T-cell (primary cell): ENCODE data around the gene TNMD. TPM values are rescaled to one million over a fixed set of nuclear protein-coding genes. Genes with fewer than 3 reads are reported as not detected.

Experiments
- ATAC-seq, 4 experiments: fragments of 200-7000 bp in 3 of 4; fragments of 150-1000 bp in 1 of 4; cut with Tn5 transposase; replicated peaks in 1 of 4; 1 replicate in 3 of 4; 2 replicates in 1 of 4; pipeline ENCODE4 v1.10.0; 2021; ENCODE audit warnings: moderate library complexity in 3 of 4, mild to moderate bottlenecking in 2 of 4, moderate number of reproducible peaks in 1 of 4
- CTCF ChIA-PET, 2 donors: fragments of 300-600 bp; sonication (Branson Sonifier 250); formaldehyde crosslinking; loops; one replicate each; lab custom pipeline; 2022; ENCODE audit warnings: antibody characterized with exemption in 2 of 2; lab: Charles Lee
- POLR2A ChIA-PET, 2 donors: fragments of 300-600 bp; sonication (Branson Sonifier 250); formaldehyde crosslinking; loops; one replicate each; lab custom pipeline; 2022; ENCODE audit warnings: antibody characterized with exemption in 2 of 2; lab: Charles Lee
- DNase-seq, 35 experiments: peaks; one replicate each; pipeline versions ENCODE4 v3.0.0 to v3.0.0-alpha.2; 2013 to 2023
- H3K27ac ChIP-seq: one replicate; pipeline ENCODE4 v1.5.1; 2013; ENCODE audit warnings: low read length
- H3K27me3 ChIP-seq, 2 experiments: replicated peaks in 1 of 2; 1 replicate in 1 of 2; 2 replicates in 1 of 2; pipeline versions ENCODE4 v1.6.1 to v1.7.0; 2013; ENCODE audit warnings: low read length in 1 of 2, mixed read lengths in 1 of 2; ENCODE audit not compliant: control insufficient read depth in 2 of 2, insufficient read depth in 2 of 2; ENCODE audit errors: extremely low read depth in 1 of 2
- H3K36me3 ChIP-seq, 2 donors: 1 replicate in 1 of 2; 2 replicates in 1 of 2; pipeline versions ENCODE4 v1.6.1 to v1.7.0; 2013; ENCODE audit warnings: low read length in 1 of 2; ENCODE audit not compliant: control insufficient read depth in 2 of 2, insufficient read depth in 1 of 2; ENCODE audit errors: extremely low read depth in 1 of 2
- H3K4me1 ChIP-seq, 2 experiments: 1 replicate in 1 of 2; 2 replicates in 1 of 2; pipeline versions ENCODE4 v1.6.1 to v1.7.0; 2013; ENCODE audit warnings: low read length in 2 of 2, mixed read lengths in 1 of 2; ENCODE audit not compliant: insufficient read depth in 2 of 2, control insufficient read depth in 1 of 2; ENCODE audit errors: extremely low read depth in 1 of 2
- H3K4me3 ChIP-seq, 2 donors: 1 replicate in 1 of 2; 2 replicates in 1 of 2; pipeline versions ENCODE4 v1.5.1 to v1.7.0; 2013; ENCODE audit warnings: mild to moderate bottlenecking in 2 of 2, low read length in 1 of 2, moderate library complexity in 1 of 2; ENCODE audit not compliant: control insufficient read depth in 1 of 2; ENCODE audit errors: extremely low read depth in 1 of 2
- H3K9me3 ChIP-seq: 2 replicates; pipeline ENCODE4 v1.7.0; 2013
- H3K27ac Mint-ChIP-seq, 2 donors: one replicate each; pipeline ENCODE4 v1.8.0; 2020 to 2021; ENCODE audit warnings: mild to moderate bottlenecking in 2 of 2, mixed read lengths in 2 of 2
- H3K27me3 Mint-ChIP-seq, 2 donors: one replicate each; pipeline ENCODE4 v1.8.0; 2021 to 2022; ENCODE audit warnings: mixed read lengths in 2 of 2
- H3K36me3 Mint-ChIP-seq: one replicate; pipeline ENCODE4 v1.8.0; 2021; ENCODE audit warnings: mixed read lengths
- H3K4me1 Mint-ChIP-seq, 3 donors: one replicate each; pipeline ENCODE4 v1.8.0; 2020 to 2022; ENCODE audit warnings: mixed read lengths in 3 of 3, mild to moderate bottlenecking in 1 of 3
- H3K4me3 Mint-ChIP-seq, 3 donors: one replicate each; pipeline ENCODE4 v1.8.0; 2020 to 2022; ENCODE audit warnings: mild to moderate bottlenecking in 3 of 3, mixed read lengths in 3 of 3, moderate library complexity in 3 of 3
- H3K9me3 Mint-ChIP-seq, 3 donors: one replicate each; pipeline ENCODE4 v1.8.0; 2020 to 2022; ENCODE audit warnings: mixed read lengths in 3 of 3
- WGBS: methylation state at CpG from one replicate; pipeline ENCODE4 v1.1.5; 2013; ENCODE audit warnings: missing lambda C conversion rate; ENCODE audit not compliant: insufficient coverage; 5-methylcytosine and 5-hydroxymethylcytosine counted together
- total RNA-seq, 35 experiments: library from RNA in 6 of 35; stranded (reverse) in 6 of 35; fragments of 120-200 nt in 1 of 35; gene quantifications; one replicate each; pipeline versions ENCODE4 v1.2.1 to v1.2.4 and lab custom pipeline; 2013 to 2026

The TNMD gene
- total RNA-seq, 5 donors from 2014 or later (not counting 1 experiment from before 2014, with no cell fraction given), result not detected

- H3K27ac Mint-ChIP-seq, result peak within 1 kb of the TSS; percentile 84 to 94
- peak within 1 kb of the TSS; percentile 26 to 51 for H3K4me3 ChIP-seq
- no peaks in the 10 kb centered on the region for H3K36me3 Mint-ChIP-seq
- peaks cover 4 to 7% of the 10 kb centered on the region in 2 experiments for H3K27me3 ChIP-seq
- DNase-seq (peak; percentile 52 to 81 (median 68)), ATAC-seq (peak; percentile 98 to 100 (median 98))
- H3K36me3 ChIP-seq, result no peaks in the 10 kb centered on the region
- no peak within 1 kb of the TSS for H3K27ac ChIP-seq
- CTCF ChIA-PET, result interaction anchor here (0.5 to 1.1 kb wide), 5 partner anchors 12 to 124 kb away, joined by 3 to 6 read pairs (median 4); no protein-coding TSS in a partner anchor
- peaks cover 17 to 22% of the 10 kb centered on the region in 2 donors for H3K27me3 Mint-ChIP-seq
- WGBS, result 32% methylated on average over 13 of the region's 51 CpGs
- H3K4me1 ChIP-seq, result peaks cover 0 to 3% of the 10 kb centered on the region in 2 experiments
- no peaks in the 10 kb centered on the region for H3K9me3 Mint-ChIP-seq
- peaks cover 10 to 22% (median 12%) of the 10 kb centered on the region in 3 donors for H3K4me1 Mint-ChIP-seq
- peak within 1 kb of the TSS; percentile 86 to 95 (median 90) for H3K4me3 Mint-ChIP-seq
- no peaks in the 10 kb centered on the region for H3K9me3 ChIP-seq
- POLR2A ChIA-PET, result interaction anchor here in 1 of 2 donors (0.6 kb wide), 1 partner anchor 693 kb away, joined by 3 read pairs; no protein-coding TSS in a partner anchor
Observed at GRCh38 chrX:100636321-100636991, 51.7 kb downstream of the TNMD start, which contains the start of gene TSPAN6. Gene TSPAN6, minus strand, starts transcription at chrX:100636806. Its CDS starts 112 bp downstream, at chrX:100636694.

- H3K27me3 Mint-ChIP-seq, result peaks cover 25 to 50% of the 10 kb centered on the region in 2 donors
- no peaks in the 10 kb centered on the region for H3K36me3 Mint-ChIP-seq
- DNase-seq (no peak), ATAC-seq (no peak)
- H3K4me3 Mint-ChIP-seq, result no peak overlapping the region
- POLR2A ChIA-PET, result no interaction called here
- H3K9me3 Mint-ChIP-seq, result no peaks in the 10 kb centered on the region
- Histone ChIP-seq H3K27ac (no peak overlapping the region), H3K4me3 (no peak overlapping the region), H3K4me1 (no peaks in the 10 kb centered on the region), H3K27me3 (peaks cover 2 to 3% of the 10 kb centered on the region in 2 experiments), H3K36me3 (no peaks in the 10 kb centered on the region), H3K9me3 (no peaks in the 10 kb centered on the region)
- H3K27ac Mint-ChIP-seq, result no peak overlapping the region
- peaks cover 0 to under 1% (median 0%) of the 10 kb centered on the region in 3 donors for H3K4me1 Mint-ChIP-seq
- WGBS, result no CpG with 5 or more reads among the region's 3 CpGs
- CTCF ChIA-PET, result interaction anchor here in 1 of 2 donors (0.6 kb wide), 1 partner anchor 9 kb away, joined by 4 read pairs; no protein-coding TSS in a partner anchor
Observed at GRCh38 chrX:100642290-100642689, 57.6 kb downstream of the TNMD start.

- POLR2A ChIA-PET, result no interaction called here
- H3K4me3 ChIP-seq, result no peak overlapping the region
- H3K9me3 ChIP-seq, result no peaks in the 10 kb centered on the region
- CTCF ChIA-PET, result no interaction called here
- Mint-ChIP-seq H3K4me3 (no peak overlapping the region), H3K4me1 (no peaks in the 10 kb centered on the region), H3K27me3 (peaks cover 22 to 44% of the 10 kb centered on the region in 2 donors), H3K27ac (no peak overlapping the region), H3K36me3 (no peaks in the 10 kb centered on the region), H3K9me3 (no peaks in the 10 kb centered on the region)
- no peaks in the 10 kb centered on the region for H3K4me1 ChIP-seq
- no CpG with 5 or more reads among the region's 11 CpGs for WGBS
- H3K27ac ChIP-seq, result no peak overlapping the region
- ATAC-seq (no peak), DNase-seq (no peak)
- H3K36me3 ChIP-seq, result no peaks in the 10 kb centered on the region
- H3K27me3 ChIP-seq, result peaks cover 0 to 3% of the 10 kb centered on the region in 2 experiments
Observed at GRCh38 chrX:100643212-100643611, 58.5 kb downstream of the TNMD start.

- H3K4me1 ChIP-seq, result no peaks in the 10 kb centered on the region
- ChIA-PET CTCF (no interaction called here), POLR2A (no interaction called here)
- H3K4me3 ChIP-seq, result no peak within 1 kb of the TSS
- no peaks in the 10 kb centered on the region for H3K36me3 Mint-ChIP-seq
- H3K4me1 Mint-ChIP-seq, result no peaks in the 10 kb centered on the region
- H3K27ac ChIP-seq, result no peak within 1 kb of the TSS
- H3K4me3 Mint-ChIP-seq, result no peak within 1 kb of the TSS
- H3K27ac Mint-ChIP-seq, result peak within 1 kb of the TSS in 1 of 2 donors; percentile 21
- H3K36me3 ChIP-seq, result no peaks in the 10 kb centered on the region
- no peak for ATAC-seq
- DNase-seq, result no peak
- no peaks in the 10 kb centered on the region for H3K9me3 ChIP-seq
- WGBS, result 72% methylated on average over 2 of the region's 11 CpGs
- H3K27me3 Mint-ChIP-seq, result peaks cover 24 to 44% of the 10 kb centered on the region in 2 donors
- peaks cover 0 to 3% of the 10 kb centered on the region in 2 experiments for H3K27me3 ChIP-seq
- H3K9me3 Mint-ChIP-seq, result no peaks in the 10 kb centered on the region
Observed at GRCh38 chrX:100643956-100644860, 59.5 kb downstream of the TNMD start, which contains the start of gene SRPX2. Gene SRPX2, plus strand, starts transcription at chrX:100644199. Its CDS starts 2,124 bp downstream, at chrX:100646323.

GRCh38 chrX:100645106-100645505, 60.4 kb downstream of the TNMD start:
- Mint-ChIP-seq H3K27me3 (peaks cover 19 to 37% of the 10 kb centered on the region in 2 donors), H3K4me1 (no peaks in the 10 kb centered on the region), H3K27ac (peak overlapping the region in 1 of 2 donors; percentile 21), H3K36me3 (no peaks in the 10 kb centered on the region), H3K4me3 (no peak overlapping the region), H3K9me3 (no peaks in the 10 kb centered on the region)
- no peak overlapping the region for H3K27ac ChIP-seq
- no CpG with 5 or more reads among the region's 4 CpGs for WGBS
- H3K4me1 ChIP-seq, result no peaks in the 10 kb centered on the region
- H3K9me3 ChIP-seq, result no peaks in the 10 kb centered on the region
- ChIA-PET CTCF (no interaction called here), POLR2A (no interaction called here)
- no peaks in the 10 kb centered on the region for H3K36me3 ChIP-seq
- H3K27me3 ChIP-seq, result peaks cover 0 to 3% of the 10 kb centered on the region in 2 experiments
- ATAC-seq (no peak), DNase-seq (no peak)
- no peak overlapping the region for H3K4me3 ChIP-seq

GRCh38 chrX:100647095-100647494, 62.4 kb downstream of the TNMD start:
- H3K4me3 Mint-ChIP-seq, result no peak overlapping the region
- WGBS, result no CpG with 5 or more reads among the region's 1 CpG
- H3K36me3 ChIP-seq, result no peaks in the 10 kb centered on the region
- peaks cover 0 to 3% of the 10 kb centered on the region in 2 experiments for H3K27me3 ChIP-seq
- H3K4me3 ChIP-seq, result no peak overlapping the region
- POLR2A ChIA-PET, result no interaction called here
- CTCF ChIA-PET, result no interaction called here
- H3K27ac ChIP-seq, result no peak overlapping the region
- H3K27ac Mint-ChIP-seq, result no peak overlapping the region
- H3K4me1 ChIP-seq, result no peaks in the 10 kb centered on the region
- no peak for ATAC-seq
- no peaks in the 10 kb centered on the region for H3K9me3 Mint-ChIP-seq
- peaks cover 11 to 37% of the 10 kb centered on the region in 2 donors for H3K27me3 Mint-ChIP-seq
- no peaks in the 10 kb centered on the region for H3K4me1 Mint-ChIP-seq
- no peaks in the 10 kb centered on the region for H3K9me3 ChIP-seq
- H3K36me3 Mint-ChIP-seq, result no peaks in the 10 kb centered on the region
- DNase-seq, result no peak
